HG03280 (cell line): ENCODE results near the gene CD274.
"Not testable (repeated sequence)": the region's sequence is repeated elsewhere in the genome, so short reads cannot be mapped to it uniquely, and the experiment has no call there.

Experiments
- ATAC-seq: cut with Tn5 transposase; IDR thresholded peaks from one replicate; pipeline ENCODE4 v1.9.1; 2021; ENCODE audit warnings: mild to moderate bottlenecking, moderate library complexity; ENCODE audit not compliant: unreplicated experiment

Gene CD274

DNA sequence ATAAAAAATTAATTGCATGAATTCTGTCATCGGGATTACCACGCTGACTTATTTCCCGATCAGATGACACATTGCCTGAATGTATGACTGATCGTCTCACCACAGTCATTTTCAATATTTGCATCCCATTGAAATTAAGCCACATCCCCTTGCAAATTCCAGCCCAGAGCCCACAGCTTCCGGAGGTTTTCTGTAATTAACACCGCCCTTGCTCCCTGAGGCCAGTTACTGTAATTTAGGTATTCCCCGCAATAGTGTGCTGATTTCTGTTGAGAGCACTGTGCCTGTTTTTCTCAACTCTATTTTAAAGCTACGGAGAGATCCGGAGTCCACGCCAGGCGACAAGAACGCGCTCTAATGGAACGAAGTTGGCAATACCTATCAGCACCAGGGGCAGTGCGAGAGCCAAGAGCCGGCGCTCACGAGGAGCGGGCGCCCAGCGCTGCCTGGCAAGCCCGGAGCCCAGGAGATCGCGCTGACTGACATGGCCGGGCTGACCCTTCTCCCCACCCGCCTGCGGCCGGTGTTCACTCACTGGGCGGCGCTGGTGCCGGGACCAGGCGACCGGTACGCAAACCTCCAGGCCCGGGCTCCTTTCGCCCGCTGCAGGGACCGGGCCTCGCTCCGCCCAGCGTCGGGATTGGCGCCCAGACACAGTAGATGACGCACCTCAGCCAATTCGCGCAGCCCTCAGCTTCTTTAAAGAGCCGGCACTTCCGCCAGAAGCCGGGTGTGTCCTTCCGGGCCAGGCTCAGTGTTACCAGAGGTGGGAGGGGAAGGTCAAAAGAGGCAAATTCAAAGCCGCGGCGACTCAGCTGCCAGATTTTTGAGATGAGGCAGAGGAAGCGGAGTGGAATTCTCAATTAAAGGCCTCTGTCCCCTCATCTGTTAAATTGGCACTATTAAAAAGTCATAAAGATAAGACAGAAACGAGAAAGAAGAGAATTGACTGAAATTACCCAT lies 12.8 kb upstream of the CD274 start, which contains the start of gene PLGRKT:
TSS of gene PLGRKT (minus strand) at position 672 of the 963 bp plus-strand sequence. CDS start 5,948 bp downstream, outside the sequence.
- peak; percentile 82 for ATAC-seq

GRCh38 chr9:5438301-5439162 lies 11.8 kb upstream of the CD274 start:
- peak; percentile 64 for ATAC-seq

DNA sequence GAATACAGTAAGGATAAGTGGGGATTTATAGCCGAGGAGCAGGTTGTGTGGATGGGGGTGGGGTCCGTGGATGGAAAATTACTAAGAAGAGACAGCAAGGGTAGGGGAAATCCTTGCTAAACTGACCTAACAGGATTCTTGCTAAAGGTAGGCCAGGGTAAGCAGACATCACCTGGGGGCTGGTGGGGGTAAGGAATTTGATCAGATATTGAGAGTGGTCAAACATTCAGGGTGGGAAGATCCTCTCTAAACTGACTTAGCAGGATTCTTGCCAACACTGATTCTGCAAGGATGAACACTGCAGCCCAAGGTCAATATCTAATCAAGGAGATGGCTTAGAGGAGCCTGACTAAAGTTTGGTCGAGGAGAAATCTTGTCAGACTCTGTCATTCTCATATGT lies 9.9 kb upstream of the CD274 start:
- no peak for ATAC-seq

- no peak for ATAC-seq
Observed at GRCh38 chr9:5441043-5441442, 9.3 kb upstream of the CD274 start.

DNA sequence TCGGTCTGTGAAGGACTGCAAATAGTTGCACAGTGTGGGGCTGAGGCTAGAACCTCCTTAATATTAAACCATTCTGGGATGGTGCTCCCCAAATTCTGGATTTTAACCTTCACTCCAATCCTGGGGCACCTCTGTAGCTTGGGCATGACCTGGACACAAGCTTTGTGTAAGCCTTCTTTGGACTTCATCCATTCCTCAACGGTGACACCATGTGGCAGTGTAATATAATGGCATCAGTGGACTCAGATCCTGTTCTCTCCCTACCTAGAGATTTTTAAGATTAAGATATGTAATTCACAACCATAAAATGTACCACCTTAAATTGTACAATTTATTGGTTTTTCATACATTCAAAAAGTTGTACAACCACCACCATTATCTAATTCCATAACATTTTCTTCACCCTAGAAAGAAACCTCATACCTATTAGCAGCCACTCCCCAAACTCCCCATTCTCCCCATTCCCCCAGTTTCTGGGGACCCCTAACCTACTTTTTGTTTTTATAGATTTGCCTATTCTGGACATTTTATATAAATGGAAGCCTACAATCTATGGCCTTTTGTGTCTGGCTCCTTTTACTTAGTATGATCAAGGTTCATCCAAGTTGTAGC lies 7.8 kb upstream of the CD274 start:
- ATAC-seq = no peak

DNA sequence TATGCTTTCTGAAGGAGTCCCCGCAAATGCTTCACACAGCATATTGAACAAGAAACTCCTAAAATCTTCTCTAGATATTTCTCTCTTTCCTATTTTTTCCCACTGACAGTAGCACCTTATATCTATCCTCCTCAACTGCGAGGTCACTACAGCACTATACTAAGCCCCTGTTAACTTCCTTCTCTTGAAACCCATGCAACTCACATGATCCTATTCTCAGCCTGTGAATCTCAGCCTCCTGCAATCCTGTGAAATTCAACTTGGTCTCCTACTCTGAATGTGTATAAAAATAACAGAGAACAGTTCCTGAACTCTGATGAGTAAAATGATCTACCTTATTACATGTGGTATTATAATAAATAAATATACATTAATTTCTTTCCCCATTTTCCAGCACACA lies 6.5 kb upstream of the CD274 start:
- no peak for ATAC-seq

- not testable (repeated sequence) for ATAC-seq
Observed at GRCh38 chr9:5445096-5445495, 5.2 kb upstream of the CD274 start.

GRCh38 chr9:5445886-5446285 lies 4.5 kb upstream of the CD274 start:
- ATAC-seq = no peak

DNA sequence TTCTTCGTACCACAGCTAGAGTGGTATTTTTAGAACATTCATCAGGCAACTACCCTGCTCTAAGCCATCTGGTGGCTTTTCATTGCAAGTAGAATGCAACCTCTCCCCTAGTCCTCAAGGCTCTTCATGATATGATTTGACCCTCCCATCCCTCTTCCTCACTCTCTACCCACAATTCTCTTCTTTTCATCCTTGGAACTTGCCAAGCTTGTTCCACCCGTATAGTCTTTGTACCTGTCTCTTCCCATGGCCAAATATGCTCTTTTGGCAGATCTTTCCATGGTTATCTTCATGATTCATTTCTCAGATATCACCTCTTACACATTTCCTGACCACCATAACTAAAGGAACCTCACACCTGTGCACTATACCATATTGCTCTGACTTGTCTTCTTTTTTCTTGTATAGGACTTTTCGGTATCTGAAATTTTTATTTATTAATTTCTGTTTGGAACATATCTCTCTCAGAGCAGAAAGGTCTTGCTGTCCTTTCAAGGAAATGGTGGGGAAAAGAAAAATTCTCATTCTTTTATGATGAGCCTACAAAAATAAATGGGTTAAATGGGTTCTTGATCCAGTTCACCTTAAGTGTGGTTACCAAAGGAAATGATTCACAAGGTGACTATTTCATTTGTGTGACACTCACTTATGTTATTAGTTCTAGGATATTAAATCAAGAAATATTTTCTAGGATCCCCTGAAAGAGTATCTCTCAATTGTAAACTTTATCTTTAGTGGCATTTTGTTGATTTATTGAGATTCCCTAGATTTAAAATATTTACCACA lies 3.7 kb upstream of the CD274 start:
- ATAC-seq = no peak

- no peak for ATAC-seq
Observed at GRCh38 chr9:5447337-5447736, 3.0 kb upstream of the CD274 start.

- no peak for ATAC-seq
Observed at GRCh38 chr9:5448016-5448415, 2.3 kb upstream of the CD274 start.

DNA sequence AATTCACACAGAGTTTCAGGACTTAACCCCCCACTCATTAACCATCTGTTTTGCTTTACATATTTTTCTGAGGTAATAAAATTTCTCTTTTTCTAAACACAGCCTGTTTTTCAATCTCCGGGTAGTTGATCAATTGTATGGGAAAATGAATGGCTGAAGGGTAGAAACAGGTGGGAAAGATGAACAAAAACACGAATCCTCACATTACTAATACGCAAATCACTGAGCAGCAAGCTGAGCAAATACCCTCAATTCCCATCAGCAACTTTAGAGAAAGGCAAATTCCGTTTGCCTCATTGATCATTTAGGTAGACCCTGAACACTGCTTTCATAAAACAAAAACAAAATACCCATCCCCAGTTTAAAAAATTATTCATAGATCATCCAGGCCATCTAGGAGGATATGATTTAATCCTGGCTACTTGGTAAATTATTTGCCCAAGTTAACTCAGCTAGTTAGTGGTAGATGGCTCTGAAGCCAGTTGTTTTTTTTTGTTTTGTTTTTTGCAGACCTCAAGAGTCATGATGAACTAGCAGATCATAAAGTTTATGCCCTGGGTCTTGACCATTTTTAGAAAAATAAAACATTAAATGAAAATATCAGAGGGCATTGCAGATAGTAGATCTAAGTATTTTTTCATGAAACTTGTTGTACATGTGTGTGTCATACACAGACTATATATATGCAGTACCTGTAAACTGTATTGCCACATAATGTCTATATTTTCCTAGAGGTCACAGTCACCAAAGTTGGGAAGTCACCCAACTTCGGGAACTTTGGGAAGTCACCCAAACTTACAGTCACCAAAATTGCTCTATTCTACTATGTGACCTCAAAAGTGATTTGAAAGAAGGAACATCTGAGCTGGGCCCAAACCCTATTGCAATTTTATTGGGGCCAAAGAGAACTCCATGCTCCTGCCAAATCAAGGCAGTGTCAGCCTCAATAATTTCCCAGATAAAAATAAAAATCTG lies 1.6 kb upstream of the CD274 start:
- ATAC-seq = no peak

DNA sequence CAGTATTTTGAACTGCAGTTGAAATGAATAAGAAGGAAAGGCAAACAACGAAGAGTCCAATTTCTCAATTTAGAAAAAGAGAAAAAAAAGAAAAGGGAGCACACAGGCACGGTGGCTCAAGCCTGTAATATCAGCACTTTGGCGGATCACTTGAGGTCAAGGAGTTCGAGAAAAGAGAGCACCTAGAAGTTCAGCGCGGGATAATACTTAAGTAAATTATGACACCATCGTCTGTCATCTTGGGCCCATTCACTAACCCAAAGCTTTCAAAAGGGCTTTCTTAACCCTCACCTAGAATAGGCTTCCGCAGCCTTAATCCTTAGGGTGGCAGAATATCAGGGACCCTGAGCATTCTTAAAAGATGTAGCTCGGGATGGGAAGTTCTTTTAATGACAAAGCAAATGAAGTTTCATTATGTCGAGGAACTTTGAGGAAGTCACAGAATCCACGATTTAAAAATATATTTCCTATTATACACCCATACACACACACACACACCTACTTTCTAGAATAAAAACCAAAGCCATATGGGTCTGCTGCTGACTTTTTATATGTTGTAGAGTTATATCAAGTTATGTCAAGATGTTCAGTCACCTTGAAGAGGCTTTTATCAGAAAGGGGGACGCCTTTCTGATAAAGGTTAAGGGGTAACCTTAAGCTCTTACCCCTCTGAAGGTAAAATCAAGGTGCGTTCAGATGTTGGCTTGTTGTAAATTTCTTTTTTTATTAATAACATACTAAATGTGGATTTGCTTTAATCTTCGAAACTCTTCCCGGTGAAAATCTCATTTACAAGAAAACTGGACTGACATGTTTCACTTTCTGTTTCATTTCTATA lies 602 bp upstream of the CD274 start:
- ATAC-seq = no peak

GRCh38 chr9:5452286-5452609 lies 1.9 kb downstream of the CD274 start:
- ATAC-seq = no peak

DNA sequence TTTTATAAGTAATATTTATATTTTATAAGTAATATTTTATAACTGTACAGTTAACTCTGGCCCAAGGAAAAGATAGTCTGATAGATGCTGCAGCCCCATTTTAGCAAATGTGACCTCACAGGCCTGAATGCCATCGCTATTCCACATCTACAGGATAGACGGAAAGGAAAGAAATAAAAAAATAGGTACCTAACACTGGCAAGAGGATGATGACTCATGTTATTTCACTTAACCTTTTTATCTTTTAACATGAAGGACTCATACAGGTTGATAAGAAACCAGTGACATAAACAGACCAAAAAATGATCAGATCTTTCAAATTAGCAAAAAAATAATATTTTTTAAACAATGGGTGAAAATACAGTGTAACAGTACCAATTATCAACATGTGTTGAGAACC lies 2.7 kb downstream of the CD274 start:
- no peak for ATAC-seq

GRCh38 chr9:5453673-5454072 lies 3.3 kb downstream of the CD274 start:
- no peak for ATAC-seq

GRCh38 chr9:5455181-5455580 lies 4.8 kb downstream of the CD274 start:
- ATAC-seq = no peak

GRCh38 chr9:5459289-5459829 lies 9.0 kb downstream of the CD274 start:
- peak; percentile 61 for ATAC-seq
